ENCODE measurements around the gene CTBP2. TPM values are rescaled to one million over a fixed set of nuclear protein-coding genes. Genes with fewer than 3 reads are reported as not detected.

The CTBP2 gene
- total RNA-seq, 1 experiment from 2014 or later: 77.8 TPM

GRCh38 chr10:125137601-125138438, 22.5 kb downstream of the CTBP2 start:
- POLR2A ChIA-PET (ENCODE audit: low non-redundant PET): no interaction called here

GRCh38 chr10:125136087-125136486, 24.3 kb downstream of the CTBP2 start:
- DNase-seq (ENCODE audit: low spot score): no peak
- H3K36me3 ChIP-seq (ENCODE audit: insufficient read depth, low read length, poor library complexity, severe bottlenecking): peaks cover 6% of the 10 kb centered on the region
- no peaks in the 10 kb centered on the region for H3K27me3 ChIP-seq (replicated peaks; ENCODE audit: insufficient read depth, low read depth, low read length, poor library complexity)
- H3K9me3 ChIP-seq (ENCODE audit: low read depth, low read length, poor library complexity, severe bottlenecking): no peaks in the 10 kb centered on the region
- intact Hi-C loops (cut with micrococcal nuclease; ENCODE audit: unreplicated experiment): no loop called here
- H3K4me3 ChIP-seq (ENCODE audit: low read depth, low read length, poor library complexity, severe bottlenecking): no peak overlapping the region
- no TSS peak for BruUV-seq (replicated peaks)
- TF ChIP-seq CTCF (conservative IDR thresholded peaks at IDR 0.05; ENCODE audit: low read depth, low read length): no peak
- no peak for TF ChIP-seq EZH2 (IDR thresholded peaks at IDR 0.05; ENCODE audit: borderline replicate concordance, low read depth, low read length, poor library complexity, severe bottlenecking)
- H3K4me1 ChIP-seq (ENCODE audit: insufficient read depth, low read length, poor library complexity, severe bottlenecking): peaks cover 10% of the 10 kb centered on the region
- ChIA-PET CTCF (no interaction called here), POLR2A (ENCODE audit: low non-redundant PET) (no interaction called here)
- H3K27ac ChIP-seq (ENCODE audit: low read depth, low read length, poor library complexity, severe bottlenecking): no peak overlapping the region

More at GRCh38 chr10:125137601-125138438, 22.5 kb downstream of the CTBP2 start:
- Histone ChIP-seq H3K27me3 (replicated peaks; ENCODE audit: insufficient read depth, low read depth, low read length, poor library complexity) (no peaks in the 10 kb centered on the region), H3K4me3 (ENCODE audit: low read depth, low read length, poor library complexity, severe bottlenecking) (no peak overlapping the region), H3K4me1 (ENCODE audit: insufficient read depth, low read length, poor library complexity, severe bottlenecking) (peaks cover 6% of the 10 kb centered on the region), H3K36me3 (ENCODE audit: insufficient read depth, low read length, poor library complexity, severe bottlenecking) (no peaks in the 10 kb centered on the region), H3K27ac (ENCODE audit: low read depth, low read length, poor library complexity, severe bottlenecking) (no peak overlapping the region), H3K9me3 (ENCODE audit: low read depth, low read length, poor library complexity, severe bottlenecking) (no peaks in the 10 kb centered on the region)
- TF ChIP-seq CTCF (conservative IDR thresholded peaks at IDR 0.05; ENCODE audit: low read depth, low read length) (no peak), EZH2 (IDR thresholded peaks at IDR 0.05; ENCODE audit: borderline replicate concordance, low read depth, low read length, poor library complexity, severe bottlenecking) (no peak)
- BruUV-seq (replicated peaks): no TSS peak
- intact Hi-C loops (cut with micrococcal nuclease; ENCODE audit: unreplicated experiment): no loop called here
- DNase-seq (ENCODE audit: low spot score): no peak
- CTCF ChIA-PET: no interaction called here

GRCh38 chr10:125135771-125136035, 24.7 kb downstream of the CTBP2 start:
- H3K4me1 ChIP-seq (ENCODE audit: insufficient read depth, low read length, poor library complexity, severe bottlenecking): peaks cover 10% of the 10 kb centered on the region
- TF ChIP-seq CTCF (conservative IDR thresholded peaks at IDR 0.05; ENCODE audit: low read depth, low read length): no peak
- TF ChIP-seq EZH2 (IDR thresholded peaks at IDR 0.05; ENCODE audit: borderline replicate concordance, low read depth, low read length, poor library complexity, severe bottlenecking): no peak
- BruUV-seq (replicated peaks): no TSS peak
- H3K36me3 ChIP-seq (ENCODE audit: insufficient read depth, low read length, poor library complexity, severe bottlenecking): peaks cover 9% of the 10 kb centered on the region
- H3K9me3 ChIP-seq (ENCODE audit: low read depth, low read length, poor library complexity, severe bottlenecking): no peaks in the 10 kb centered on the region
- POLR2A ChIA-PET (ENCODE audit: low non-redundant PET): no interaction called here
- intact Hi-C loops (cut with micrococcal nuclease; ENCODE audit: unreplicated experiment): no loop called here
- no peaks in the 10 kb centered on the region for H3K27me3 ChIP-seq (replicated peaks; ENCODE audit: insufficient read depth, low read depth, low read length, poor library complexity)
- no peak overlapping the region for H3K4me3 ChIP-seq (ENCODE audit: low read depth, low read length, poor library complexity, severe bottlenecking)
- CTCF ChIA-PET: no interaction called here
- no peak overlapping the region for H3K27ac ChIP-seq (ENCODE audit: low read depth, low read length, poor library complexity, severe bottlenecking)
- no peak for DNase-seq (ENCODE audit: low spot score)
